Activated CD4-positive, alpha-beta T cell treated with anti-CD3 and anti-CD28 coated beads for 36 hours (primary cell): ENCODE results near the gene FNDC3B. TPM values are rescaled to one million over a fixed set of nuclear protein-coding genes. Genes with fewer than 3 reads are reported as not detected.

Experiments used
- ATAC-seq: fragments of 200-7000 bp; cut with Tn5 transposase; one replicate; pipeline ENCODE4 v1.10.0; 2021; ENCODE audit warnings: mild to moderate bottlenecking, moderate library complexity
- CTCF ChIA-PET: fragments of 350-600 bp; sonication (Branson Sonifier 250); formaldehyde crosslinking; loops from one replicate; lab custom pipeline; 2021; ENCODE audit warnings: antibody characterized with exemption; lab: Charles Lee
- POLR2A ChIA-PET: fragments of 350-600 bp; sonication (Branson Sonifier 250); formaldehyde crosslinking; loops from one replicate; lab custom pipeline; 2021; ENCODE audit warnings: antibody characterized with exemption, inconsistent platforms; lab: Charles Lee
- DNase-seq: peaks from one replicate; pipeline ENCODE4 v3.0.0-alpha.2; 2020
- H3K27ac Mint-ChIP-seq: one replicate; pipeline ENCODE4 v1.8.0; 2021; ENCODE audit warnings: mixed read lengths
- H3K27me3 Mint-ChIP-seq: one replicate; pipeline ENCODE4 v1.8.0; 2021; ENCODE audit warnings: mixed read lengths
- H3K36me3 Mint-ChIP-seq: one replicate; pipeline ENCODE4 v1.8.0; 2021; ENCODE audit warnings: low read depth, mixed read lengths
- H3K4me1 Mint-ChIP-seq: one replicate; pipeline ENCODE4 v1.8.0; 2021; ENCODE audit warnings: mixed read lengths
- H3K4me3 Mint-ChIP-seq: one replicate; pipeline ENCODE4 v1.8.0; 2021; ENCODE audit warnings: mild to moderate bottlenecking, moderate library complexity, mixed read lengths
- H3K9me3 Mint-ChIP-seq: one replicate; pipeline ENCODE4 v1.8.0; 2021; ENCODE audit warnings: low read depth, mixed read lengths
- intact Hi-C, 2 experiments: fragments of 100-400 bp; cut with DNase I in 1 of 2; cut with micrococcal nuclease in 1 of 2; formaldehyde crosslinking; loops; one replicate each; pipeline versions ENCODE4 v1.14.2 to v1.15.1; 2022 to 2024; cut with DNase I, micrococcal nuclease
- total RNA-seq, 2 experiments: library from RNA; stranded (reverse); gene quantifications; one replicate each; pipeline ENCODE4 v1.2.3, GENCODE V29; 2021

FNDC3B gene
- total RNA-seq, 2 experiments from 2014 or later = 10.5 to 14.2 TPM

DNA sequence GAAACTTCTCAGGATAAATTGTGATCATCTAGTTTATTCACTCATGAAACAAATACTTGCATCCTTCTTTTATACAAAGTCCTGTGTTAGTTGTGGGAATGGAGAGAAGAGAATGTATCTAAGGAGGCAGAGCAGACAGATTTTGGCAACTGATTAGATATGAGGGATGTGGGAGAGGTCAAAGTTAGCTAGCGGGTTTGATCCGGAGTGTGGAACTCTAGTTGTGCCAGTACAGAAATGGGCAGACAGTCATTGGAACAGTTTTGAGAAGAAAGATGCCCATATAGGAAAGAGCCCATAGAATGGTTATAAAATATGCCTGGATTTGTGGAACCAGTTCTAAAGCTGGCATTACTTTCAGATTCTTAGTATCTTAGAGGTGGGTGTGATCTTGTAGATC lies 141.1 kb downstream of the FNDC3B start:
- DNase-seq = no peak
- POLR2A ChIA-PET = no interaction called here
- Mint-ChIP-seq H3K9me3 (no peaks in the 10 kb centered on the region), H3K27me3 (no peaks in the 10 kb centered on the region), H3K36me3 (no peaks in the 10 kb centered on the region), H3K4me3 (no peak overlapping the region), H3K4me1 (peaks cover 17% of the 10 kb centered on the region), H3K27ac (no peak overlapping the region)
- CTCF ChIA-PET = no interaction called here
- intact Hi-C loops = no loop called here
- no peak for ATAC-seq

DNA sequence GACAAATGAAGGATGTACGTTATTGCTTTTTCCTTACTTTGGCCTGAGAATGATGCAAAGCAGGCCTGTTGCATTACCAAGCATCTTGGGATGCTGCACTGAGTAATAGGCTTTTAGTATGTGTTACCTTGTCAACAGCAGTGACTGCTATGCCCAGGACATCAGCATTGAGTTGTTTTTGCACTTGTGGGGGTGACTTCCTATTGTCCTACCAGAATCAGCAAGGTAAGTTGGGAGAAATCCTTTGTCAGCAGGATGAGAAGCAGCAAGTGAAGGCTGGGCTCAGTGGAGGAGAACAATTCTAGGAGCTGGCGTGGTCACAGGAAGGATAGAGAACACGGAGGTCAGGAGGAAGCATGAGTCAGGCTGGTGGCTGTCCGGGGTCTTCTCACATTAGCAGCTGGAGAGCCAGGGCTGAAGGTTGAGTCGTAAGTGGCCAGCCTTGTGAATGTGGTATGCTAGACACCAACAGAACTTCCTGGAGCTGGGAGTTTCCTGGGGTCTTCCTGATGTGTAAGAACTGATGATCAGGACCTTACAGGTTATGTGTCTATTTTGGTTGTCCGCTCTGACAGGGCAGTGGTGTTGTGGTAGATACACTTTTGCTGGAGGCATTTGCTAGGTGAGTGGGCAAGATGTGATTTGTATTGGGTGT lies 142.7 kb downstream of the FNDC3B start:
- Mint-ChIP-seq H3K27ac (no peak overlapping the region), H3K4me3 (no peak overlapping the region), H3K9me3 (no peaks in the 10 kb centered on the region), H3K27me3 (no peaks in the 10 kb centered on the region), H3K4me1 (peaks cover 17% of the 10 kb centered on the region), H3K36me3 (no peaks in the 10 kb centered on the region)
- intact Hi-C loops = no loop called here
- ChIA-PET POLR2A (no interaction called here), CTCF (interaction anchor here (0.6 kb wide), 1 partner anchor 904 kb away, joined by 3 read pairs; no protein-coding TSS in a partner anchor)
- no peak for DNase-seq
- peak; percentile 53 for ATAC-seq

DNA sequence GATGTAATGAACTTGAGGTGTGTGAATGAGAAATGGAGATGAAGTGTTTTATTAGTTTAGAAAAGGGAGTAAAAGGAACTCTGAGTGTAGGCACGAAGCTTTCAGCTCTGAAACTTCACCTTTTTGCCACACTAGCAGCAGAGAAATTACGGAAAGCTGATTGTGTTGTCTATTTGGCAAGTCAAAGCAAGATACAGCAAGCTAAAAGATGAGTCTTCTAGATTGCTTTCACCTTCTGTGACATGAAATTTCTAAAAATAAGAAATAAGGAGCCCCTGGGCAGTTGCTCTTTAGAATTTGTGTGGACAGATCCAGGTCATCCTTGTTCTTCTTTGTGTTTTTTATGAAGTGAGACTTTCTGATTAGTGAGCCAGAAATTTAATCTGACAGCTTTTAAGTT lies 143.4 kb downstream of the FNDC3B start:
- POLR2A ChIA-PET = no interaction called here
- peaks cover 17% of the 10 kb centered on the region for H3K4me1 Mint-ChIP-seq
- H3K9me3 Mint-ChIP-seq = no peaks in the 10 kb centered on the region
- H3K27ac Mint-ChIP-seq = no peak overlapping the region
- intact Hi-C loops = no loop called here
- no peak for ATAC-seq
- H3K36me3 Mint-ChIP-seq = no peaks in the 10 kb centered on the region
- no peaks in the 10 kb centered on the region for H3K27me3 Mint-ChIP-seq
- DNase-seq = no peak
- H3K4me3 Mint-ChIP-seq = no peak overlapping the region
- CTCF ChIA-PET = interaction anchor here (0.6 kb wide), 2 partner anchors 870 to 904 kb away, joined by 3 read pairs; no protein-coding TSS in a partner anchor

DNA sequence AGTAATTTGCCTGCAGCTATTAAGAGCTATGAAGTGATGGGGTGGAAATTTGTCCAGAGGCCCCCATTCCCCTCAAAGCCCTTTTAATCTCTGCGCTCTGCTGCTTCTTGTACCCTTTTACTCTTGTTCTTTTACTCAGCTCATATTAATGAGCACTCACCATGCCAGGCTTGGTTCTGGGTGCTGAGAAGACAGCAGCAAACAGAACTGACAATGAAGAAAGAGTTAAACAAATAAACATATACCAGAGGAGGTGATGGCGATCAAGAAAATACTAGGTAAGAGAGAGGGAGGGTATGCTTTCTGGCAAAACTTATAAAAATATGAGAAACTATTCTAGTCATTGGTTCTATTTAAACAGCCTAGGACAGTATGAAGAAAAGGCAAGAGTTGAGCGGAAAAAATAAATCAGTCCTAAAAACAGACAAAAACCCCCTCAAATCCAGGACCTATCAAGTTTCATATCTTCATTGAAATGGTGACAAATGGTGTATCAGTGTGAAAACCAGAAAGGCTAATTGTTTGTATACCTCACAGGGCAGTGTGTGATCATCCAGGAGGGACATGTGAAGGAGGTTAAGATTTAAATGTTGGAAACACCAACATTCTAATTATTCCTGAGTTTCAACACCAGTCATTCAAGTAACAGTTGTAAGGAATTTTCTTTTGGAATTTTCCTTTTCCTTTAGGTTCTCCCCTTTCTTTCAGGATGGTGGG lies 144.9 kb downstream of the FNDC3B start:
- ATAC-seq (peak; percentile 69), DNase-seq (no peak)
- CTCF ChIA-PET = interaction anchor here (0.6 kb wide), 1 partner anchor 45 kb away, joined by 3 read pairs; no protein-coding TSS in a partner anchor
- H3K27ac Mint-ChIP-seq = no peak overlapping the region
- H3K4me1 Mint-ChIP-seq = peaks cover 17% of the 10 kb centered on the region
- intact Hi-C loops = no loop called here
- H3K27me3 Mint-ChIP-seq = no peaks in the 10 kb centered on the region
- no peak overlapping the region for H3K4me3 Mint-ChIP-seq
- H3K9me3 Mint-ChIP-seq = no peaks in the 10 kb centered on the region
- H3K36me3 Mint-ChIP-seq = no peaks in the 10 kb centered on the region
- POLR2A ChIA-PET = no interaction called here

DNA sequence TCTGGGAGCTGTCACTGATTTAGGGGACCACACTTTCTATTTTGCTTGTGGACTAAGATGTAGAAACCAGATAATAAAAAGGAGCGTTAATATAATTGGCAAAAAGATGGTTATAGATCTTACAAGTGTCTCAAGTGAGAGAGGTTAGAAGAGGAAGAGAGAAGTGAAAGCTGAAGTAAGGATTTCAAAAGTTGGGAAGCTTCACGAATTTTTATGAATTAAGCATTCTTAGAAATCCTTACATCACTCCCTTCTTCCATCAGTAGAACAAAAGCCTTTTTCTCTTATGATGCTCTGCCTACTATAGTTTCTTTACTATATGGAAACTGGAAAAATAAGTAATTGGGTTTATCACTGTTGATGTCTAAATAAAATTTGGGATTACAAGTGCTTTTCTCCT lies 146.5 kb downstream of the FNDC3B start:
- Mint-ChIP-seq H3K27ac (no peak overlapping the region), H3K36me3 (no peaks in the 10 kb centered on the region), H3K4me3 (no peak overlapping the region), H3K4me1 (peaks cover 13% of the 10 kb centered on the region), H3K9me3 (no peaks in the 10 kb centered on the region), H3K27me3 (no peaks in the 10 kb centered on the region)
- ChIA-PET POLR2A (no interaction called here), CTCF (interaction anchor here (0.6 kb wide), 2 partner anchors 22 to 1630 kb away, joined by 3 read pairs; no protein-coding TSS in a partner anchor)
- intact Hi-C loops = no loop called here
- no peak for ATAC-seq
- DNase-seq = no peak

DNA sequence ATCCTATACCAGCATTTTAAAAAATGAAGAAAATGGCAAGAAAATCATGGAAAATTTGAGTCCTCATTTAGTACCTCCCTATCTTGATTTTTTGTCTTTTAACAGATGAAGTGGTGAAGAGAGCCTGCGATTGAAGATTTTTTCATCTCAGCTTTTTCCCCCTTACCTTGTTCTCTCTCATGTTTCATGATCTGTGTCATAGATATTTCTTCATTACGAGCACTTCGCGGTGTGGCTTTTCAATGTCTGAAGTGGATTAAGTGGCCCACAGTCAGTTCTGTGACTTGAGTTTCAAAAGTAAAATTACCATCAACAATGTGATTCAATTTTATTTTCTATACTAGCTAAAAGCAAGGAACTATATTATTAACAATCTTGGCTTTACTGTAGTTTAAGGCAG lies 147.2 kb downstream of the FNDC3B start:
- ATAC-seq (no peak), DNase-seq (no peak)
- no peaks in the 10 kb centered on the region for H3K27me3 Mint-ChIP-seq
- ChIA-PET POLR2A (no interaction called here), CTCF (interaction anchor here (0.6 to 1.0 kb wide), 2 partner anchors 12 to 23 kb away, joined by 3 read pairs; no protein-coding TSS in a partner anchor)
- H3K4me1 Mint-ChIP-seq = peaks cover 13% of the 10 kb centered on the region
- H3K36me3 Mint-ChIP-seq = no peaks in the 10 kb centered on the region
- intact Hi-C loops = no loop called here
- H3K9me3 Mint-ChIP-seq = no peaks in the 10 kb centered on the region
- no peak overlapping the region for H3K27ac Mint-ChIP-seq
- no peak overlapping the region for H3K4me3 Mint-ChIP-seq

DNA sequence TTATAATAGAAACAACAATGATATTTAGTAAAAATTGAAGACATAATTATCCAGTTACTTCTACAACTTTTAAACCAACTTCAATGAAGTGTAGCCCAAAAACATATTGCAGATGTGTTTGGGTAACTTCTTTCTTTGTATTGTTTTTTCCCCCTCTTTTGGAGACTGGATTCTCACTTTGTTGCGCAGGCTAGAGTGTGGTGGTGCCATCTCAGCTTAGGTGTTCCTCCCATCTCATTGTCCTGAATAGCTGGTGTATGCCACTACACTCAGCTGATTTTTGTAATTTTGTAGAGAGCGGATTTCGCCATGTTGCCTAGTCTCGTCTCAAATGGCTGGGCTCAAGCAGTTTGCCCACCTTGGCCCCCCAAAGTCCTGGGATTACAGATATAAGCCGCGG lies 148.1 kb downstream of the FNDC3B start:
- CTCF ChIA-PET = no interaction called here
- H3K27ac Mint-ChIP-seq = no peak overlapping the region
- no peaks in the 10 kb centered on the region for H3K9me3 Mint-ChIP-seq
- intact Hi-C loops = no loop called here
- H3K36me3 Mint-ChIP-seq = no peaks in the 10 kb centered on the region
- no peak overlapping the region for H3K4me3 Mint-ChIP-seq
- DNase-seq (no peak), ATAC-seq (no peak)
- POLR2A ChIA-PET = no interaction called here
- no peaks in the 10 kb centered on the region for H3K27me3 Mint-ChIP-seq
- peaks cover 7% of the 10 kb centered on the region for H3K4me1 Mint-ChIP-seq

DNA sequence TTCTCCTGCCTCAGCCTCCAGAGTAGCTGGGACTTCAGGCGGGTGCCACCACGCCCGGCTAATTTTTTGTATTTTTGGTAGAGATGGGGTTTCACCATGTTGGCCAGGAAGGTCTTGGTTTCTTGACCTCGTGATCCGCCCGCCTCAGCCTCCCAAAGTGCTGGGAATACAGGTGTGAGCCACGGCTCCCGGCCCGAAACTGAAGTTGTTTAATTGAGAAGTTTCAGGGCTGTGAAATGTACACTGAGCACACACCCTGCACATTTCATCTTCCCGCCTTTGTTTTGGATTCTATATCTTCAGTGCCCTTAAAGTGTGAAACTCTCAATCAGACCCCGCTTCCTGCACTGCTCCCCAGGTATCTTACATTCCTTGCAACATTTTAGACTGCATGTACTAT lies 149.1 kb downstream of the FNDC3B start:
- POLR2A ChIA-PET = interaction anchor here (0.6 kb wide), 1 partner anchor 23 kb away, joined by 3 read pairs; no protein-coding TSS in a partner anchor
- H3K36me3 Mint-ChIP-seq = peaks cover under 1% of the 10 kb centered on the region
- no peak overlapping the region for H3K4me3 Mint-ChIP-seq
- ATAC-seq (no peak), DNase-seq (no peak)
- H3K27ac Mint-ChIP-seq = no peak overlapping the region
- no peaks in the 10 kb centered on the region for H3K27me3 Mint-ChIP-seq
- CTCF ChIA-PET = no interaction called here
- intact Hi-C loops = no loop called here
- H3K9me3 Mint-ChIP-seq = no peaks in the 10 kb centered on the region
- H3K4me1 Mint-ChIP-seq = peaks cover 6% of the 10 kb centered on the region

DNA sequence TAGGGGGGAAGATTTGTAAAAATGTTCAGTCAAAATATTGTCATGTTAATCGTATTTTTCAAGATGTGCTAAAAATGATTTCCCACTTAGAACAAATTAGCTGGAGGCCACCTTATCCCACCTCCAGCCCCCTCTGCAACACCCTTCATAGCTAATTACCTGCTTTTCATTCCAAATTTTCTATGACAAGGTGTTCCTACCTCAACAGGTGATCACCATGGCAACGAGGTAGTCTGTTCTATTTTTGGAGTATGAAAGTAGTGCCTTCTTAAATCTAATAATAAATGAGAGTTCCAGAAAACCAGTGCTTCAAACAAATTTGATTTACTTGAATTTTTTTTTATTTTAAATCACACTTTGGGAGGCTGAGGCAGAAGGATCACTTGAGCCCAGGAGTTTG lies 149.8 kb downstream of the FNDC3B start:
- H3K4me3 Mint-ChIP-seq = no peak overlapping the region
- peaks cover 3% of the 10 kb centered on the region for H3K36me3 Mint-ChIP-seq
- peaks cover 6% of the 10 kb centered on the region for H3K4me1 Mint-ChIP-seq
- H3K9me3 Mint-ChIP-seq = no peaks in the 10 kb centered on the region
- H3K27ac Mint-ChIP-seq = no peak overlapping the region
- intact Hi-C loops = no loop called here
- no peaks in the 10 kb centered on the region for H3K27me3 Mint-ChIP-seq
- POLR2A ChIA-PET = interaction anchor here (0.6 kb wide), 1 partner anchor 459 kb away, joined by 4 read pairs; no protein-coding TSS in a partner anchor
- CTCF ChIA-PET = interaction anchor here (0.7 kb wide), 1 partner anchor 12 kb away, joined by 3 read pairs; no protein-coding TSS in a partner anchor
- ATAC-seq (no peak), DNase-seq (no peak)

DNA sequence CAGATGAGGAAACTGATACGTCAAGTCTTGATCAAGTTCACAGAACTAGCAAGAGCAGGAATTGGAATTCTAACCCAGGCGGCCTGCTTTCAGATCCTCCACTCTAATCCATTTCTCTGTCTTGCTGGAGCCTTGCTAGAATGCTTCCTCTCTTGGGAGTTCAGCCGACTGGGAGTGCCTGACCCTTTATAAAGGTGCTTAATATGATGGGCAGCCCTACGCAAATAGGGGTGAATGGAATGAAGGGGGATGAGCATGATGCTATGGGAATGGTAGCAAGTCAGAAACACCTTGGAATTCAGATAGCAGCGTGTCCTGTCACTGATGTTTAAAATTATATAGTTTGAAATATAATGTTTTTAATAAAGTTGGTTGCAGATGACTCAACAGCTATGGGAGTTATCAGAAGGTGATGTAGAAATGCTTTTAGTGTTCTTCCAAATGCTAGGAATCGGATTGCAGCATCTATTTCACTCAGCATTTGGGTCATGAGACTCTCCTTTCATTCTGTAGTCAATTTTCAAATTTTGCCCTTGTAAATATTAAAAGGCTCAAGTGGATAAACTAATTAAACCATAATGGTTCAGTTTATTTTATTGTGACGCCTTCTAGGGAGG lies 150.7 kb downstream of the FNDC3B start:
- H3K36me3 Mint-ChIP-seq = peaks cover 3% of the 10 kb centered on the region
- H3K4me3 Mint-ChIP-seq = no peak overlapping the region
- peaks cover 6% of the 10 kb centered on the region for H3K4me1 Mint-ChIP-seq
- ChIA-PET CTCF (no interaction called here), POLR2A (no interaction called here)
- ATAC-seq (no peak), DNase-seq (no peak)
- no peak overlapping the region for H3K27ac Mint-ChIP-seq
- intact Hi-C loops = no loop called here
- H3K27me3 Mint-ChIP-seq = no peaks in the 10 kb centered on the region
- no peaks in the 10 kb centered on the region for H3K9me3 Mint-ChIP-seq

DNA sequence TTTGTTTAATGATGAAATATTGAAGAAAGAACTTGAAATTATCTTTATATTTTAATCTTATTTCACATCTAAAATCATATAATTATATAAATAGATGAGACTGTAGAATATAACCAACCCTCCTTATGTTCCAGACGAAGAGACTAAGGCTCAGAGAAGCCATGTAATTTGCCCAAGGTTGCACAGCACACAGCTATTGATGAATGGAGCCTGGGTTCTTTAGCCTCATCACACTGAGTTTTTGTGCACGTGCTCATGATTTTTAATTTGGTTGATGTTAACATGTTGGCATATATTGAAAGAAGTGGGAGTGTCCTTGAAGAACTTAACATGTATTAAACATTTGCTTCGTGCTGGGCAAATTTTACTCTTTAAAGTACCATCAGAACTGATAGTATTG lies 151.6 kb downstream of the FNDC3B start:
- ChIA-PET CTCF (no interaction called here), POLR2A (interaction anchor here (0.7 kb wide), 1 partner anchor 22 kb away, joined by 3 read pairs; no protein-coding TSS in a partner anchor)
- H3K36me3 Mint-ChIP-seq = peaks cover 3% of the 10 kb centered on the region
- no peak overlapping the region for H3K27ac Mint-ChIP-seq
- no peaks in the 10 kb centered on the region for H3K27me3 Mint-ChIP-seq
- H3K4me3 Mint-ChIP-seq = no peak overlapping the region
- no peak for DNase-seq
- H3K4me1 Mint-ChIP-seq = peaks cover 6% of the 10 kb centered on the region
- no peaks in the 10 kb centered on the region for H3K9me3 Mint-ChIP-seq
- no peak for ATAC-seq
- intact Hi-C loops = no loop called here
